Lower lobe of right lung (tissue), 2 donors: ENCODE data around the gene CPA1. TPM values are rescaled to one million over a fixed set of nuclear protein-coding genes. Genes with fewer than 3 reads are reported as not detected.
"Not testable (repeated sequence)": the region's sequence is repeated elsewhere in the genome, so short reads cannot be mapped to it uniquely, and the experiment has no call there.

ENCODE experiments used
- ATAC-seq, 2 donors: fragments of 200-7000 bp; cut with Tn5 transposase; one replicate each; pipeline ENCODE4 v1.9.1; 2020 to 2022; ENCODE audit warnings: mild to moderate bottlenecking in 2 of 2, moderate library complexity in 2 of 2
- DNase-seq: peaks from one replicate; pipeline ENCODE4 v3.0.0-alpha.2; 2020
- H3K27ac ChIP-seq: fragments of 200-600 bp; one replicate; pipeline ENCODE4 v1.8.0; 2022
- H3K27me3 ChIP-seq: fragments of 200-600 bp; one replicate; pipeline ENCODE4 v1.8.0; 2022; ENCODE audit warnings: low read depth
- H3K36me3 ChIP-seq: fragments of 200-600 bp; one replicate; pipeline ENCODE4 v1.8.0; 2022; ENCODE audit warnings: mild to moderate bottlenecking
- H3K4me1 ChIP-seq: fragments of 200-600 bp; one replicate; pipeline ENCODE4 v1.8.0; 2022
- H3K4me3 ChIP-seq: fragments of 200-600 bp; one replicate; pipeline ENCODE4 v1.8.0; 2022; ENCODE audit warnings: mild to moderate bottlenecking
- H3K9me3 ChIP-seq: fragments of 200-600 bp; one replicate; pipeline ENCODE4 v1.8.0; 2022
- CTCF ChIP-seq: fragments of 200-600 bp; IDR thresholded peaks from one replicate; pipeline ENCODE4 v1.8.0; 2022; ENCODE audit warnings: antibody characterized with exemption, mild to moderate bottlenecking
- intact Hi-C: fragments of 100-400 bp; cut with DNase I; formaldehyde crosslinking; loops from one replicate; pipeline ENCODE4 v1.11.0; 2022
- total RNA-seq: library from RNA; stranded (reverse); fragmentation: NEBNext Ultra II Directional; extraction: Animal tissue kit (Norgen Biotek cat#: 25700); gene quantifications from one replicate; pipeline ENCODE4 v1.2.1, GENCODE V29; 2021
- donor health status: DM: no; HTN: yes; CAD: no; lungs with severe emphysema.

The CPA1 gene
- total RNA-seq, 1 donor from 2014 or later = 0.30 TPM

- ATAC-seq = no peak
- DNase-seq = no peak
- no peaks in the 10 kb centered on the region for H3K27me3 ChIP-seq
- H3K4me1 ChIP-seq = peaks cover 29% of the 10 kb centered on the region
- H3K36me3 ChIP-seq = no peaks in the 10 kb centered on the region
- no peak overlapping the region for H3K4me3 ChIP-seq
- no peak for TF ChIP-seq CTCF
- H3K27ac ChIP-seq = peak overlapping the region; percentile 79
- intact Hi-C loops = no loop called here
- H3K9me3 ChIP-seq = peaks cover 3% of the 10 kb centered on the region
Observed at GRCh38 chr7:130371046-130371445, 9.2 kb upstream of the CPA1 start.

- peaks cover 10% of the 10 kb centered on the region for H3K9me3 ChIP-seq
- H3K27ac ChIP-seq = peak overlapping the region; percentile 79
- H3K27me3 ChIP-seq = no peaks in the 10 kb centered on the region
- no peaks in the 10 kb centered on the region for H3K36me3 ChIP-seq
- ATAC-seq (no peak), DNase-seq (no peak)
- TF ChIP-seq CTCF = no peak
- H3K4me1 ChIP-seq = peaks cover 29% of the 10 kb centered on the region
- intact Hi-C loops = no loop called here
- no peak overlapping the region for H3K4me3 ChIP-seq
Observed at GRCh38 chr7:130372402-130373165, 7.7 kb upstream of the CPA1 start.

- H3K27ac ChIP-seq = peak overlapping the region; percentile 79
- H3K9me3 ChIP-seq = peaks cover 10% of the 10 kb centered on the region
- no peaks in the 10 kb centered on the region for H3K36me3 ChIP-seq
- peaks cover 29% of the 10 kb centered on the region for H3K4me1 ChIP-seq
- intact Hi-C loops = no loop called here
- DNase-seq (no peak), ATAC-seq (no peak)
- H3K27me3 ChIP-seq = no peaks in the 10 kb centered on the region
- TF ChIP-seq CTCF = no peak
- H3K4me3 ChIP-seq = no peak overlapping the region
Observed at GRCh38 chr7:130374507-130374906, 5.8 kb upstream of the CPA1 start.

- H3K36me3 ChIP-seq, DNase-seq, intact Hi-C loops, H3K4me3 ChIP-seq, H3K27me3 ChIP-seq, ATAC-seq, H3K27ac ChIP-seq: not testable (repeated sequence)
- Histone ChIP-seq H3K4me1 (peaks cover 29% of the 10 kb centered on the region), H3K9me3 (peaks cover 10% of the 10 kb centered on the region)
Observed at GRCh38 chr7:130376461-130376860, 3.8 kb upstream of the CPA1 start.

GRCh38 chr7:130377178-130377577 lies 3.1 kb upstream of the CPA1 start:
- intact Hi-C loops = no loop called here
- Histone ChIP-seq H3K36me3 (no peaks in the 10 kb centered on the region), H3K4me1 (peaks cover 29% of the 10 kb centered on the region), H3K27me3 (no peaks in the 10 kb centered on the region), H3K4me3 (no peak overlapping the region), H3K27ac (no peak overlapping the region), H3K9me3 (peaks cover 10% of the 10 kb centered on the region)
- ATAC-seq (no peak), DNase-seq (no peak)
- no peak for TF ChIP-seq CTCF

- H3K27me3 ChIP-seq = no peaks in the 10 kb centered on the region
- H3K9me3 ChIP-seq = peaks cover 10% of the 10 kb centered on the region
- DNase-seq (no peak), ATAC-seq (no peak)
- H3K4me3 ChIP-seq = no peak overlapping the region
- TF ChIP-seq CTCF = no peak
- intact Hi-C loops = no loop called here
- H3K27ac ChIP-seq = no peak overlapping the region
- no peaks in the 10 kb centered on the region for H3K36me3 ChIP-seq
- H3K4me1 ChIP-seq = peaks cover 14% of the 10 kb centered on the region
Observed at GRCh38 chr7:130379019-130379418, 1.3 kb upstream of the CPA1 start.
